ENCODE results near the gene TANC2. TPM values are rescaled to one million over a fixed set of nuclear protein-coding genes. Genes with fewer than 3 reads are reported as not detected.

Gene TANC2
- total and polyA plus RNA-seq, 2 donors (not counting 3 experiments of a cell fraction or from before 2014, with no cell fraction given), result 7.9 to 30.8 TPM

GRCh38 chr17:62937606-62938005, 28.4 kb upstream of the TANC2 start:
- intact Hi-C loops (cut with micrococcal nuclease) (no loop called here), dilution Hi-C loops (cut with MboI; ENCODE audit: extremely low pct_ligation_motif_present, low sequenced_read_pairs) (no loop called here)
- POLR2A ChIA-PET, result no interaction called here
- Histone ChIP-seq H3K79me2 (ENCODE audit: control insufficient read depth, insufficient read depth, low read length) (no peaks in the 10 kb centered on the region), H3K4me1 (ENCODE audit: control insufficient read depth, extremely low read depth, insufficient read depth, low read length) (no peaks in the 10 kb centered on the region), H3K27ac (ENCODE audit: insufficient read depth, low read depth, low read length) (no peak overlapping the region), H3K9me1 (replicated peaks; ENCODE audit: control insufficient read depth, extremely low read depth, insufficient read depth, low read length) (no peaks in the 10 kb centered on the region), H4K20me1 (replicated peaks; ENCODE audit: control insufficient read depth, extremely low read depth, insufficient read depth, low read length) (no peaks in the 10 kb centered on the region), H2AFZ (ENCODE audit: low read depth, low read length) (no peak overlapping the region), H3K27me3 (ENCODE audit: control insufficient read depth in 2 of 2, insufficient read depth in 2 of 2, low read length in 2 of 2) (peaks cover 5 to 7% of the 10 kb centered on the region in 2 experiments), H3K4me2 (ENCODE audit: insufficient read depth, low read length) (no peak overlapping the region), H3K9ac (replicated peaks; ENCODE audit: extremely low read depth, insufficient read depth, low read length) (no peak overlapping the region), H3K36me3 (ENCODE audit: control insufficient read depth in 2 of 2, extremely low read depth in 1 of 2, insufficient read depth in 2 of 2, low read length in 2 of 2) (no peaks in the 10 kb centered on the region), H3K4me3 (replicated peaks in 1 of 3; ENCODE audit: insufficient read depth in 1 of 3, low read depth in 1 of 3, low read length in 3 of 3) (no peak overlapping the region), H3K9me3 (replicated peaks; ENCODE audit: control insufficient read depth, insufficient read depth, low read length) (no peaks in the 10 kb centered on the region)
- CTCF ChIA-PET, result interaction anchor here (0.8 kb wide), 1 partner anchor 61 kb away, joined by 3 read pairs; no protein-coding TSS in a partner anchor
- DNase-seq (ENCODE audit: low read depth, low spot score) (no peak), FAIRE-seq (no peak)
- TF ChIP-seq MYC (IDR thresholded peaks at IDR 0.05; ENCODE audit: low read depth, low read length) (no peak), GATA2 (IDR thresholded peaks at IDR 0.05; ENCODE audit: insufficient read depth, insufficient read length, low read depth, low read length) (no peak), FOS (IDR thresholded peaks at IDR 0.05; ENCODE audit: borderline replicate concordance, insufficient read depth, low read length) (no peak), EZH2 (IDR thresholded peaks at IDR 0.05; ENCODE audit: borderline replicate concordance, low read depth, low read length, severe bottlenecking) (no peak), POLR2AphosphoS5 (IDR thresholded peaks at IDR 0.05; ENCODE audit: insufficient read depth, low read depth, low read length) (no peak), MAX (IDR thresholded peaks at IDR 0.05; ENCODE audit: insufficient read depth, insufficient read length) (no peak), POLR2A (IDR thresholded peaks at IDR 0.05; ENCODE audit: low read depth, low read length) (no peak), CTCF (IDR thresholded peaks at IDR 0.05; ENCODE audit: extremely low read depth in 1 of 2, insufficient read depth in 1 of 2, low read depth in 1 of 2, low read length in 2 of 2) (no peak), JUN (IDR thresholded peaks at IDR 0.05; ENCODE audit: borderline replicate concordance, insufficient read depth, insufficient read length, low read depth) (no peak)
- BruUV-seq (replicated peaks), result no TSS peak
